Measurements from ENCODE around the gene FALEC.
A peak's percentile ranks its signal among the peaks of the same experiment; 100 is the strongest.
"Not testable (repeated sequence)": the region's sequence is repeated elsewhere in the genome, so short reads cannot be mapped to it uniquely, and the experiment has no call there.

Gene FALEC

DNA sequence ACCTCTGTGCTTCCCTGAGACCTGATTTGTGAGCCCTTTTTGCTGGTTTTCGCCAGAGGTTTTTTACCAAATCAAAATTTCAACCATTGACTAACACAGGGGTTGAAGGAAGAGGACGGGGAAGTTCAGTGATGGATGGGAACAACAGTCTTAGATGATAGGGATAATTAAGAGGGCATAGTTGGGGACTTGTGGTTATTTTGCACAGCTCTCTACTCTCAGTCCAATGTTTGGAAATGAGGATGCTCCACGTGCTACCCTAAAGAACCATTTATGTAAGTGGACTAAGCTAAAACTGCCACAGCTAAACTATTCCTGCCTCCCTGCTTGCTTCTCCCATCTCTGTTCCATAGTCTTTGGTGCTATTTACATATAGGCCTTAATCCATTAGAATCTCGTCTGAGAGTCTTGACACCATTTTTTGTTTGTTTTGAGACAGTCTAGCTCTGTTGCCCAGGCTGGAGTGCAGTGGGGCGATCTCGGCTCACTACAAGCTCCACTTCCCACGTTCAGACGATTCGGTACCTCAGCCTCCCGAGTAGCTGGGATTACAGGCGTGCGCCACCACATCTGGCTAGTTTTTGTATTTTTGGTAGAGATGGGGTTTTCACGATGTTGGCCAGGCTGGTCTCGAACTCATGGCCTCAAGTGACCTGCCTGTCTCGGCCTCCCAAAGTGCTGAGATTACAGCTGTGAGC is 64.5 kb downstream of the FALEC start:
- DNase-seq (ENCODE audit: low read depth, low spot score): no peak
- H3K4me3 ChIP-seq (ENCODE audit: low read length): peak overlapping the region; percentile 98

DNA sequence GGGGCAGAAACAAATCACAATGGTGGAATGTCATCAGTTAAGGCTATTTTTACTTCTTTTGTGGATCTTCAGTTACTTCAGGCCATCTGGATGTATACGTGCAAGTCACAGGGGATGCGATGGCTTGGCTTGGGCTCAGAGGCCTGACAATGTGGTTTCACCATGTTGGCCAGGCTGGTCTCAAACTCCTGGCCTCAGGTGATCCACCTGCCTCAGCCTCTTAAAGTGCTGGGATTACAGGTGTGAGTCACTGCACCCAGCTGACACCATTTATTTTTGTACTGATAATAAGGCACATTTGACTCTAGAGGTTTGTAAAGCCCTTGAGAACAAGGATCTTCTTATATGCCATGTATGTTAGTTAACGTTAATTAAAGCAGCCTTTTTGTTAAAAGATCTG is 65.4 kb downstream of the FALEC start:
- H3K4me3 ChIP-seq (ENCODE audit: low read length); DNase-seq (ENCODE audit: low read depth, low spot score): not testable (repeated sequence)

DNA sequence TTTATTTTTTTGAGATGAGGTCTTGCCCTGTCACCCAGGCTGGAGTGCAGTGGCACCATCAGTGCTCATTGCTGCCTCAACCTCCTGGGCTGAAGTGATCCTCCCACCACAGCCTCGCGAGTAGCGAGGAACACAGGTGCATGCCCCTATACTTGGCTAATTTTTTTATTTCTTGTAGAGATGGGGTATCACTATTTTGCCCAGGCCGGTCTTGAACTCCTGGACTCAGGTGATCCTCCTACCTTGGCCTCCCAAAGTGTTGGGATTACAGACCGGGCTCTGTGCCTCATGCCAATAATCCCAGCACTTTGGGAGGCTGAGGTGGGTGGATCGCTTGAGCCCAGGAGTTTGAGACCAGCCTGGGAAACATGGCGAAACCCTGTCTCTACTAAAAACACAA is 65.9 kb downstream of the FALEC start:
- not testable (repeated sequence) for DNase-seq (ENCODE audit: low read depth, low spot score); H3K4me3 ChIP-seq (ENCODE audit: low read length)

DNA sequence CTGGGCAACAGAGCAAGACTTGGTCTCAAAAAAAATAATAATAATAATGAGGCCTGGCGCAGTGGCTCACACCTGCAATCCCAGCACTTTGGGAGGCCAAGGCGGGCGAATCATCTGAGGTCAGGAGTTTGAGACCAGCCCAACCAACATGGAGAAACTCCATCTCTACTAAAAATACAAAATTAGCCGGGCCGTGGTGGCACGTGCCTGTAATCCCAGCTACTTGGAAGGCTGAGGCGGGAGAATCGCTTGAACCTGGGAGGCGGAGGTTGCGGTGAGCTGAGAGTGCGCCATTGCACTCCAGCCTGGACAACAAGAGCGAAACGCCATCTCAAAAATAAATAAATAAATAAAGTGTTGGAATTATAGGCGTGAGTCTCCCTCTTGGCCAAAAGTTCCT is 66.4 kb downstream of the FALEC start:
- not testable (repeated sequence) for H3K4me3 ChIP-seq (ENCODE audit: low read length); DNase-seq (ENCODE audit: low read depth, low spot score)

DNA sequence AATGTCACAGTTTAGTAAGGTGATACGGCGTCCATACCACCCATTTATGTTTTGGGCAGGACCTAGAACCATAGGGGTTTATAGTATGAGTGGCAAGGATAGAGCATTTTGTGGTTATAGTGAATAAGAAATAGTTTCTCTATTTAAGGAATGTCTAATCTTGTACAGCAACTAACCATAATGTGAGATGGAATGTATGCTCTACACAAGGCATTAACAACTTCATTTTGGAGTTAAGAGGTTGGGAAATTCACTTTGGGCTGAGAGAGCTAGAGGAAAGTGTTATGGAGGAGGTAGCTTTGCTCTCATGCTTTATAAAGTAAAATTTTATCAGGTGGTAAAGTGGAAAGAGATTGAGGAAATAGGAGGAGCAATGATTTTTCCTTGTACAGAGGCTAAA is 66.8 kb downstream of the FALEC start:
- H3K4me3 ChIP-seq (ENCODE audit: low read length): no peak overlapping the region
- no peak for DNase-seq (ENCODE audit: low read depth, low spot score)

Data from Jurkat, Clone E6-1 (cell line).